Measurements from ENCODE around the gene LAG3.

Gene LAG3

DNA sequence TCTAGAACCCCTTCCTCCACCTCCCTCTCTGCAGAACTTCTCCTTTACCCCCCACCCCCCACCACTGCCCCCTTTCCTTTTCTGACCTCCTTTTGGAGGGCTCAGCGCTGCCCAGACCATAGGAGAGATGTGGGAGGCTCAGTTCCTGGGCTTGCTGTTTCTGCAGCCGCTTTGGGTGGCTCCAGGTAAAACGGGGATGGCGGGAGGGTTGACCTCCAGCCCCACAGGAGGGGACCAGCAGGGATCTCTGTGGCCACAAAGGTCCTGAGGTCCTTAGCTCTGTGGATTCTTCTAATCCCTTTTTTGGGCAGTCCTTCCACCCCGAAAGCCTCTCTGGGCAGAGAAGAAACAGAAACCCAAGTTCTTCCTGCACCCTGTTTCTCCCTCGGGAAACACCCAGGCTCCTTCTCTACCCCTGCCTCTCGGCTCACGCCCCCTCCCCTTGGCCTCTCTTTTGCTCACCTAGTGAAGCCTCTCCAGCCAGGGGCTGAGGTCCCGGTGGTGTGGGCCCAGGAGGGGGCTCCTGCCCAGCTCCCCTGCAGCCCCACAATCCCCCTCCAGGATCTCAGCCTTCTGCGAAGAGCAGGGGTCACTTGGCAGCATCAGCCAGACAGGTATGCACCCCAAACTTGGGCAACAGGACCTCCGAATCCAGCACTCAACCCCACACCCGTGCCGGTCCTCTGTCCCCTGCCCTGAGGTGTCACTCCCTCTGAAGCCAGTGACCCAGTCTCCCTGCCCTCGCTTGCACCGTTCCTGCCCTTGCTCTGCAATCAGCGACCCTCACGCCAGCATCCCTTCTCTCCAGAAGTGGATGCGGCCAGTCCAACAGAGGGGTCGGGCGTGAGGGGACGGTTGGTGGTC, 638 bp downstream of the LAG3 start:
- DNase-seq (ENCODE audit: low spot score), result no peak

DNA sequence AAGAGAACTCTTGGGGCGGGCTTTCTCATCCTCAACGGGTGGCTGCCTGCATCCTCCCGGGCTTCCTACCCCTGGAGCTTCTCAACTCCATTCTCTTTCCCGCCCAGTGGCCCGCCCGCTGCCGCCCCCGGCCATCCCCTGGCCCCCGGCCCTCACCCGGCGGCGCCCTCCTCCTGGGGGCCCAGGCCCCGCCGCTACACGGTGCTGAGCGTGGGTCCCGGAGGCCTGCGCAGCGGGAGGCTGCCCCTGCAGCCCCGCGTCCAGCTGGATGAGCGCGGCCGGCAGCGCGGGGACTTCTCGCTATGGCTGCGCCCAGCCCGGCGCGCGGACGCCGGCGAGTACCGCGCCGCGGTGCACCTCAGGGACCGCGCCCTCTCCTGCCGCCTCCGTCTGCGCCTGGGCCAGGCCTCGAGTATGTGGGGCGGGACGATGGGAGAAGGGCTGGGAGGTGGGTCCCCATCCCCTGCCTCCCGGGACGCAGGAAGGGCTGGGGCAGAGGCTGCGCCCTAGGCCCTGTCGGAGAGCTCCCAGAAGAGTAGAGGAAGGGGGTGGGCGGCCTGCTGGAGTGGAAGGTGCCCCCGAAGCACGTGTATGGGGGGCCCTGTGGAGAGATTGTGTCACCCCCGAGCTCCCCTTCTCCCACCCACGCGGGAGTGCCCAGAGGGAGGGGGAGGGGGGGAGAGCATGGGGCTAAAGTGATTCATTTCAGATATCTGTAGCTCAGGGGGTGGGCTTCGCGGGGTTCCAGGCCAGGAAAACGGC, 1.5 kb downstream of the LAG3 start:
- DNase-seq (ENCODE audit: low spot score), result no peak

DNA sequence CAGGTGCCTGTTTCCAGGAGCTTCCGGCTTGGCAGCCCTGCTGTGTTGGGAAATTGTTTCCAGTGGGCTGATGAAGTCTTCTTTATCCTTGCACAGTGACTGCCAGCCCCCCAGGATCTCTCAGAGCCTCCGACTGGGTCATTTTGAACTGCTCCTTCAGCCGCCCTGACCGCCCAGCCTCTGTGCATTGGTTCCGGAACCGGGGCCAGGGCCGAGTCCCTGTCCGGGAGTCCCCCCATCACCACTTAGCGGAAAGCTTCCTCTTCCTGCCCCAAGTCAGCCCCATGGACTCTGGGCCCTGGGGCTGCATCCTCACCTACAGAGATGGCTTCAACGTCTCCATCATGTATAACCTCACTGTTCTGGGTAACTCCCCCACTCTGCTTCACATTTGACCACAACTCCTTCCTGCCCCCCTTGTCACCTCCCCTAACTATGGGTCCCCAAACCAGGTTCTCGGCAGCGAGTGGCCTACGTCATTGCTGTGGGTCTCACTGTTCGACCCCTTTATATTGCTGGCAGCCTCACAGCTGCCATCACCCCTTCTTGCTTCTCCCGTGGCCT, 2.3 kb downstream of the LAG3 start:
- DNase-seq (ENCODE audit: low spot score), result no peak

DNA sequence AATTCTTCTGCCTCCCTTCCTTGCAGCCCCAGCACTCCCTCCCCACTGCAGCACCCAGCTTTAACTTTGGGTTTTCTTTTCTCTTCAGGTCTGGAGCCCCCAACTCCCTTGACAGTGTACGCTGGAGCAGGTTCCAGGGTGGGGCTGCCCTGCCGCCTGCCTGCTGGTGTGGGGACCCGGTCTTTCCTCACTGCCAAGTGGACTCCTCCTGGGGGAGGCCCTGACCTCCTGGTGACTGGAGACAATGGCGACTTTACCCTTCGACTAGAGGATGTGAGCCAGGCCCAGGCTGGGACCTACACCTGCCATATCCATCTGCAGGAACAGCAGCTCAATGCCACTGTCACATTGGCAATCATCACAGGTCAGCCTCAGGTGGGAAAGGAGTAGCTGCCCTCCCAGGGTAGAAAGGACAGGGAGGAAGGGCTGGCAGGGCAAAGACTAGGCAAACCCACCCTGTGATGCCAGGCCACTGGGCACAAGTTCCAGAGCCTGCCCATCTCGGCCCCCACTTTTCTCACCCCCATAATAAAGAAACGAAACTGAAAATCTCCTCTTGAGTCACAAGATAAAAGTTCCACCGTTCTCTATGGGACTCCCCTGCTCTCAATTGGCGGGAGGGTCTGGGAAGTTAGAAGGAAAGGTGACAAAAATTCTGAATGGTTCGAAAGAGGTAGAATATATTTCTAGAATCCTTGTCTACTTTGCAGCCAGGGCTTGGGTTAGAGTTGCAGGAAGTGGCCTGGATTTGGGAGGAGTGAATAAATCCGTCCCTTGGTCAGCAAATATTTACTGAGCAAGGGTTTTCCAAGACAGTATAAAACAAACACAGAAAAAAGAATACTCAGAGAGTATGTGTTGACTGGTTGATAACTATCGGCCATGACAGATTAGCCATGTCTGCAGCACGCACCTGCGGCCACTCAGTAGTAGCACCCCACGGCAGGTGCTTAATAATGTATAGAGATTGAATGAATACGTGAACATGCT, 3.2 kb downstream of the LAG3 start:
- DNase-seq (ENCODE audit: low spot score), result no peak

DNA sequence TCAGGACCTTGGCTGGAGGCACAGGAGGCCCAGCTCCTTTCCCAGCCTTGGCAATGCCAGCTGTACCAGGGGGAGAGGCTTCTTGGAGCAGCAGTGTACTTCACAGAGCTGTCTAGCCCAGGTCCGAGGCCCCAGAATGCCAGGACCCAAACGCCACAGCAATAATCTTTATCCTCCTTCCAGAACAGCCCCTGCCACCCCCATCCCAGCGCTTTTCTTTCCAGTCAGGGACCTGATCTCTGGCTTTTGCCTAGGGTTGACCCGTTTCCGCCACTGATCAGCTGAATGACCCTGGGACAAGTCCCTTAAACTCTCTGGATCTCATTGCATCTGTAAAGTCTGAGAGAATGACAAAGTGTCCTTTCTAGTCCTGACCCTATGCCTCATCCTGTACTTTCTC, 5.1 kb downstream of the LAG3 start:
- DNase-seq (ENCODE audit: low spot score), result no peak

DNA sequence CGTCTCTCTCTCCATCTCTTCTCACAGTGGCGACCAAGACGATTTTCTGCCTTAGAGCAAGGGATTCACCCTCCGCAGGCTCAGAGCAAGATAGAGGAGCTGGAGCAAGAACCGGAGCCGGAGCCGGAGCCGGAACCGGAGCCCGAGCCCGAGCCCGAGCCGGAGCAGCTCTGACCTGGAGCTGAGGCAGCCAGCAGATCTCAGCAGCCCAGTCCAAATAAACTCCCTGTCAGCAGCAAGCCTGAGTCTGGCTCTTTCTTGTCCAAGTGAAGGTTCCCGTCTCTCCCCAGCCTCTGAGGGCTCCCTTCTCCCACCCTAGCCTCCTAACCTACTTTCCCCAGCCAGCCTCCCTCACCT, 5.9 kb downstream of the LAG3 start:
- DNase-seq (ENCODE audit: low spot score), result no peak

DNA sequence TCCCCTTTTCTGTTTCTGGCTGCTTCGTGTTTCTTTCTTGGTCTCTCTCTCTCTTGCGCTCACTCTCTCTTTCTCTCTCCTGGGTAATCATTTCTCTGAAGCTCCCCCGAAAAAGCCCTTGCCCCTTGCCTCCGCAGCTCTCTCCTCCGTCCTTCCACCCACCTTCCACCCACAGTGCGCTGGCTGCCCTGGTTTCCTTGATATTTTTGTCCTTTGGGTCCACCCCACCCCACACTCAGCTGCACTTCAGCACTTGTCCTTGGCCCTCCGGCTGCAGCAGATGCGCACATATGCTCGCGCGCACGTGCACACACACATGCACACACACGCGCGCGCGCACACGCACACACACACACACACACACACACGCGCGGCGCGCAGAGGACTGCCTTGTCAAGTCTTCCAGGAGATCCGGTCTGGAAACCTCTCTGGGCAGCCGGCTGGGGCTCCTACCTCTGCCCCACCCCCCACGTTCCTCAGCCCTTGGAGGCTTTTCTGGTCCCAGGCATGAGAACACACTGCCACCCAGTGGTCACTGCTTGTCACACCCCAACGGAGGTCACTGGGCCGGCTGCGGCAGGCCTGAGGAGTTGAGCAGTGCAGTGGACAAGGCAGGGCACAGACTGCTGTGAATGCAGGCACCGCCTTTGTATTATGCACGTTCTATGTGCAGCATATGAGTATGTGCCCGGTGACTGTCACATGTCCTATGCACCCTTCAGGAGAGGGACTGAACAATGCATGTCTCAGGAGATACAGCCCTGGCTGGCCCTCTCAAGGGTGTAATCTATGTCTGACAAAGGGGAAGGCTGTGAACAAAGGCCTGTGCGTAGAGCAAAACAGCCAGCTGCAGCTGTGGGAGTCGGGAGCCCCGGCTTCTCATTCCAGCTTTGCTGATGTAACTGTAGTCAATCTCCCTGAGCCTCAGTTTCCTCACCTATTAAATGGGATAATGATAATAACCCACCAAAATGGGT, 6.5 kb downstream of the LAG3 start:
- peak; percentile 89 for DNase-seq (ENCODE audit: low spot score)

DNA sequence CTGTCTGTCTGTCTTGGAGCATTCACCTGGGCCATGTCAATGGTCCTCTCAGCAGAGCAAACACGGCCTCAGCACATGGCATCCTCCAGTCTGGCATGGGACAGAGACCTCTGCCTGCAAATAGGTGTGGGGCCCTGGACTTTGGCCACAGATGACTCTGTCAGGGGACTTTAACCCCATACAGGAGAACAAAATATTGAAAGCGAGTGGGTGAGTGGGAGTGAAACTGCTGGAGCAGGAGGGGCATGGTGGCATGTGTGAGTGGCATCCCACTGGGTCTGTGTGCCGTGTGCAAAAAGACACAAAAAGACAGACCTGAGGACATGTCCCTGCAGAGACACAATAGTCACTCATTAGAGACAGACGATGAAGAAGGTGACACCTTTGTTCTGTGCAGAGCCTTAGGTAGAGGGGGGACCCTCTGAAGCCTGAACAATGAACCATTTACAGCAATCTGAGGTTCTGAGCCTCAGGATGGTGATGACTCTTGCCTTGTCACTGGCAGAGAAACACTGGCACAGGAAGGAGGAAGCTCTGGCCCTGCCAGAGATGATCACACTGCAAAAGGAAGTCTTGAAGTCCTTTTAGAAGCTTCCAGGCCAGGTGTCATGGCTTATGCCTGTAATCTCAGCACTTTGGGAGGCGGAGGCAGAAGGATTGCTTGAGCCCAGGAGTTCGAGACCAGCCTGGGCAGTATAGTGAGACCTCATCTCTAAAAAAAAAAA, 7.5 kb downstream of the LAG3 start:
- no peak for DNase-seq (ENCODE audit: low spot score)

DNA sequence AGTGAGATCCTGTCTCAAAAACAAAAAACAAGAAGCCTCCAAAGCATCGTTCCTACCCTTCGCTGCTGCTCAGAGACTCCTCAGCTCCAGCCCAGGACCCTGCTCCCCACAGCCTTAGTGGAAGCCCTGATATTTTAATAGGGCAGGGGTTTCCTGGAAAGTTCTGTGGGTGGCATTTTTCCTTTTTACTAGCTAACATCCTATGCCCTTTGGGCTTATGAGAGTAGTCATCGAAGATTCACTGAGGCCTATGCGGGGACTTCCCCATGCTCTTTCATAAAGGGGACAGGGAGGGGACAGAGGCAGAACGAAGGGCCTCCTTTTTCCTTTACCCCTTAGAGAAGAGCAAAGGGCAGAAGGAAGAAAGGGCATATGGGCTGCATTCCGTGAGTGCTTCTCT, 8.3 kb downstream of the LAG3 start:
- no peak for DNase-seq (ENCODE audit: low spot score)

DNA sequence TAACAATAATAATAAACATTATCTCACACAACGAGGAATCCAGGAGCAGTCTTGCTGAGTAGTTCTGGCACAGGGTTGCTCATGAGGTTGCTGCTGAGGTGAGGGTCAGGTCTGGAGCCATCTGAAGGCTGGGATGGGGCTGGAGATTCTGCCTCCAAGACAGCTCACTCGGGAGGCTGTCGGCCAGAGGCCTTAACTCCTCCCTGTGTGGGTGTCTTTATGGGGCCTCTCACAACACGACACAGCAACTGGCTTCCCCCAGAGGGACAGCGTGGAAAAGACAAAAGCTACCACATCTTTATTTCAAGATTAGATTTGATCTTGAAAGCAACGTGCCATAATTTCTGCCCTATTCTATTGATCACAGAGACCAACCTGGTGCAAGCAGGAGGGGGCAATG, 9.8 kb downstream of the LAG3 start:
- DNase-seq (ENCODE audit: low spot score), result no peak

DNA sequence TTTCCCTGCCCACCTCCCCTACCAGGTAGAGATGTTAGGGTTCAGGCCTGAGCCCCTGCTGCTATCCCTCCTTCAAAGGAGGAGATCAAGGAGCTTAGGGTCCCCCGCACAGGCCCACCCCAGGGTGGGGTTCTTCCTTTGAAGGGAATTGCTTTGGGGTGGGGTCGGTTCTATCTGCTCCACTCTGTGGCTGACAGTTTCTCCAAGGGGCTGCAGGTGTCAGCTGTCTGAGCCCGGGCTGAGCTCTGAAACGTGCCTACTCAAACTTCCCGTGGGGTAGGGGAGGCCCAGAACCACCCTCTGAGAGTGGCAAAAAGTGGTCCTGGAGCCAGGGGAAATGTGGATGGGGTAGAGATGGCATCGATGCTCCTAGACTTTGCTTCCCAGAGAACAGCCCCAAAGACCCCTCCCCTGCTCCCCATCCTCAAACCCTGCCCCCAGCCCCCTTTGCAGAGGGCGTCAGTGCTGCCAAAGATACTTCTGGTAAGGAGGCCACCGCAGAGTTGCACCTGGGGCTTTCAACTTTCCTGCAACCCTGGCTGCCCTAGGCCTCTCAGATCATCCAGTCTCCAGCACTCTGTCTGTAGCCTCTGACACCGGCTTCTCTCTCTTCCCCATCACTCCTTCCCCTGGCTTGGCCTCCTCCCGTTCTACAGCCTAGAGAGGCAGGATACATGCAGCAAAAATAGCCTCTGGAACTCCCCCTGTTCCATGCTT, 10.7 kb downstream of the LAG3 start:
- no peak for DNase-seq (ENCODE audit: low spot score)

DNA sequence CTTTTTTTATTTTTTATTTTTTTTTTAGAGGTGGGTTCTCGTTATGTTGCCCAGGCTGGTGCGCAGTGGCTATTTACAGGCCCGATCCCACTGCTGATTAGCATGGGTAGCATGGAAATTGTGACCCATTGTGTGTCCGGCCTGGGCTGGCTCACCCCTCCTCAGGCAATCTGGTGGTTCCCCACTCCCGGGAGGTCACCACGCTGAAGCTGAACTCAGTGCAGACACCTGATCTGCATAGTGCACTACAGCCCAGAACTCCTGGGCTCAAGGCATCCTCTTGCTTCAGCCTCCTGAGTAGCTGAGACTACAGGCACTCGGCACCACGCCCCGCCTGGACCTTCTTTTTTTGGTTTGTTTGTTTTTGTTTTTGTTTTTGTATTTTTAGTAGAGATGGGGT, 11.5 kb downstream of the LAG3 start:
- DNase-seq (ENCODE audit: low spot score), result no peak

DNA sequence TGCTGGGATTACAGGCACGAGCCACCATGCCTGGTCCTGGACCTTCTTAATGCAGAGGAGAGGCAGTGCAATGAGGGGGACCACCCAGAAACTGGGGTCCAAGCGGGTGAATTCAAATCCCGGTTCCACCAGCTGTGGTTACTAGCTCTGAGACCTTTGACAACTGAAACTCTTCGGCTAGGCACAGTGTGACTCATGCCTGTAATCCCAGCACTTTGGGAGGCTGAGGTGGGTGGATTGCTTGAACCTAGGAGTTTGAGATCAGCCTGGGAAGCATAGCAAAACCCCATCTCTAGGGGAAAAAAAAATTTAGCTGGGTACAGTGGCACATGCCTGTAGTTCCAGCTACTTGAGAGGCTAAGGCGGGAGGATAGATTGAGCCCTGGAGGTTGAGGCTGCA, 12.0 kb downstream of the LAG3 start:
- no peak for DNase-seq (ENCODE audit: low spot score)

DNA sequence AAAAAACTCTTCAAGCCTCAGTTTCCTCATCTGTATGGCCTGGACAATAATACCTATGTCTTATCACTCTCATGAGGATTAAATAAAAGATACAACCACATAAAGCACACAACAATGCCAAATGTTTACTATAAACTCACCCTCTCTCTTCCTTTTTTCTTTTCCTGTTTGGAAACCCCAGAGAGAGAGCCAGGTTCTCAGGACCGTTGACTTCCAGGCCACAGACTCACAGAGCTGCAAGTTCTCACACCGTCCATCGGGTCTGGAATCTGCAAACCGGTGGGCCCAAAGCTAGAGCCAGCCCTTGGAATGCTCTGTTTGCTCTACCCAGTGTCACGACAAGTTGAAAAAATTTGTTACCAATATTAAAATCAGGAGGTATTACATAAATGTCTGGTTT, 12.4 kb downstream of the LAG3 start:
- DNase-seq (ENCODE audit: low spot score), result no peak

DNA sequence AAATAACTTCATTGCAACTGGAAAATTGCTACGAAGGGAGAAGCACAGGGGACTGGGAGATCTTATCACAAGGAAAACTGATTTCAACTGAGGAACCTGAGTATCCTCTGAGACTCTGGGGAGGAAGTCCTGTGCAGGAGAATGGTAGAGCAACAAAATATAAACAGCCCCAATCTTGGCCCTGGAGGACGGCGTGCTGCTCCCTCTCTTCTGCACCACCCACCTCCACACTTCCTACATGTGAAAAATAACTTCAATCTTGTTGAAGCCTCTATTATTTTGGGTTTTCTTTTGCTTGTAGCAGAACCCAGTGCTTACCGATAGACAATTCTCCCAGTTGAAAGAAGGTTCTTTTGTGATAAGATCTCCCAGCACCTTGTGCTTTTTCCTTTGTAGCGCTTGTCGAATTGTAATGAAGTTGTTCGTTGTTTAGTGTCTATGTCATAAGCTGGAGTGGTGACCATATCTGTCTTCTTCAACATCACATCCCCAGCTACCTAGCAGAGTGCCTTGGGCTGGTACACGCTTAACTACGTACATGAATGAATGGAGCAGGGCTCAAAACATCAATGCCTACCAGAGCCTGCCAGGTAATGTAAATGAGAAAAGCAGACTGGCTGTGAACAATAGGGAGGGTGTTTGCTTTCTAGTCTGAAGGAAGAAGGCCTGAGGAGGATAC, 14.2 kb downstream of the LAG3 start:
- DNase-seq (ENCODE audit: low spot score), result peak; percentile 31

DNA sequence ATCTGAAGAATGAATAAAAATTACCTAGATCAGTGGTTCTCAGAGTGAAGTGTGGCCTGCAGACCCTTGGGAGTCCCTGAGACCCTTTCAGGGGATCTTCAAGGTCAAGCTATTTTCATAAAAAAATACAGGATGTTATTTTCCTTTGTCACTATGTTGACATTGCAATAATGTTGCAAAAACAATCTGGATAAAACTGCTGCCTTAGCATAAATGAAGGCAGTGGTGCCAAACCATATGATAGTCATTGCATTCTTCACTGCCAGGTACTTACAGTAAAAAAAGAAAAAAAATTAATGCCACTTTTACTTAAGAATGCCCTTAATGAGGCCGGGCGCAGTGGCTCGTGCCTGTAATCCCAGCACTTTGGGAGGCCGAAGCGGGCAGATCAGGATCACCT, 15.0 kb downstream of the LAG3 start:
- no peak for DNase-seq (ENCODE audit: low spot score)

DNA sequence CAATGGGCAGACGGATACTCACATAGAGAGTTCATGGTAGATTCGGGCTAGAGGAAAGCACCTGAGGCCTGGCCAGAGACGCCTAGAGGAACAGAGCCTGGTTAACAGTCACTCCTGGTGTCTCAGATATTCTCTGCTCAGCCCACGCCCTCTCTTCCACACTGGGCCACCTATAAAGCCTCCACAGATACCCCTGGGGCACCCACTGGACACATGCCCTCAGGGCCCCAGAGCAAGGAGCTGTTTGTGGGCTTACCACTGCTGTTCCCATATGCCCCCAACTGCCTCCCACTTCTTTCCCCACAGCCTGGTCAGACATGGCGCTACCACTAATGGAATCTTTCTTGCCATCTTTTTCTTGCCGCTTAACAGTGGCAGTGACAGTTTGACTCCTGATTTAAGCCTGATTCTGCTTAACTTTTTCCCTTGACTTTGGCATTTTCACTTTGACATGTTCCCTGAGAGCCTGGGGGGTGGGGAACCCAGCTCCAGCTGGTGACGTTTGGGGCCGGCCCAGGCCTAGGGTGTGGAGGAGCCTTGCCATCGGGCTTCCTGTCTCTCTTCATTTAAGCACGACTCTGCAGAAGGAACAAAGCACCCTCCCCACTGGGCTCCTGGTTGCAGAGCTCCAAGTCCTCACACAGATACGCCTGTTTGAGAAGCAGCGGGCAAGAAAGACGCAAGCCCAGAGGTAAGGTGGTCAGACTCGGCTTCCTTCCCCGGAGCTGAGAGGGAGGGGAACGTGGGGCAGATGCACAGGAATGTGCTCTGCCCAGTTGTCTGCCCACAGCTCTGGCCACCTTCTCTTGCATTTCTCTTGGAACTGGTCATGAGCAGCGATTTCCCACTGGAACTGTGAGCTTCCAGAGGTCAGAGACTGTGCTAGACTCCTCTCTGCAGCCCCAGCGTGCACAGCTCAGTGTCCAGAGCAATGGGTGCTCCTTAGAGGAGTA, 16.9 kb downstream of the LAG3 start, which contains the start of gene CD4:
CD4 (plus strand) TSS at position 557 of the 953 bp plus-strand sequence. CDS start 10,611 bp downstream, outside the sequence.
- peak; percentile 86 for DNase-seq (ENCODE audit: low spot score)

Measured in CD4-positive, alpha-beta T cell treated with Interleukin-6 at 100 ng/mL for 8 hours (primary cell).